ENCODE data around the gene SEC14L2. TPM values are rescaled to one million over a fixed set of nuclear protein-coding genes. Genes with fewer than 3 reads are reported as not detected.
A peak's percentile ranks its signal among the peaks of the same experiment; 100 is the strongest.
"Not testable (repeated sequence)": the region's sequence is repeated elsewhere in the genome, so short reads cannot be mapped to it uniquely, and the experiment has no call there.

Gene SEC14L2
- total RNA-seq, 2 donors from 2014 or later = 11.3 to 52.8 TPM

- Mint-ChIP-seq H3K36me3 (ENCODE audit: low read depth) (no peaks in the 10 kb centered on the region), H3K9me3 (no peaks in the 10 kb centered on the region), H3K27ac (no peak overlapping the region), H3K27me3 (peaks cover 5% of the 10 kb centered on the region), H3K4me1 (no peaks in the 10 kb centered on the region), H3K4me3 (no peak overlapping the region)
- ATAC-seq (replicated peaks) = peak; percentile 59
These were observed 62.6 kb downstream of the SEC14L2 start for GRCh38 chr22:30459181-30460052.

GRCh38 chr22:30460147-30460546 lies 63.3 kb downstream of the SEC14L2 start:
- no peak overlapping the region for H3K4me3 Mint-ChIP-seq
- no peak overlapping the region for H3K27ac Mint-ChIP-seq
- no peaks in the 10 kb centered on the region for H3K4me1 Mint-ChIP-seq
- peaks cover 4% of the 10 kb centered on the region for H3K9me3 Mint-ChIP-seq
- ATAC-seq (replicated peaks) = no peak
- peaks cover 11% of the 10 kb centered on the region for H3K27me3 Mint-ChIP-seq
- no peaks in the 10 kb centered on the region for H3K36me3 Mint-ChIP-seq (ENCODE audit: low read depth)

GRCh38 chr22:30460555-30460954 lies 63.7 kb downstream of the SEC14L2 start:
- peaks cover 15% of the 10 kb centered on the region for H3K27me3 Mint-ChIP-seq
- H3K9me3 Mint-ChIP-seq; ATAC-seq (replicated peaks); H3K36me3 Mint-ChIP-seq (ENCODE audit: low read depth); H3K27ac Mint-ChIP-seq; H3K4me1 Mint-ChIP-seq; H3K4me3 Mint-ChIP-seq: not testable (repeated sequence)

- H3K27me3 Mint-ChIP-seq = peaks cover 35% of the 10 kb centered on the region
- no peak for ATAC-seq (replicated peaks)
- H3K36me3 Mint-ChIP-seq (ENCODE audit: low read depth) = no peaks in the 10 kb centered on the region
- H3K27ac Mint-ChIP-seq = no peak overlapping the region
- peaks cover 5% of the 10 kb centered on the region for H3K4me1 Mint-ChIP-seq
- H3K4me3 Mint-ChIP-seq = no peak overlapping the region
- H3K9me3 Mint-ChIP-seq = peaks cover 10% of the 10 kb centered on the region
These were observed 72.3 kb downstream of the SEC14L2 start for GRCh38 chr22:30469165-30469564.

GRCh38 chr22:30470655-30471054 lies 73.8 kb downstream of the SEC14L2 start:
- ATAC-seq (replicated peaks) = no peak
- Mint-ChIP-seq H3K9me3 (peaks cover 3% of the 10 kb centered on the region), H3K36me3 (ENCODE audit: low read depth) (no peaks in the 10 kb centered on the region), H3K4me3 (no peak overlapping the region), H3K27ac (no peak overlapping the region), H3K4me1 (peaks cover 5% of the 10 kb centered on the region), H3K27me3 (peaks cover 27% of the 10 kb centered on the region)

GRCh38 chr22:30471616-30472318 lies 74.9 kb downstream of the SEC14L2 start, which contains the start of gene SEC14L3:
SEC14L3 (minus strand) TSS chr22:30472017; CDS start chr22:30471958, 59 bp downstream.
- peaks cover 22% of the 10 kb centered on the region for H3K27me3 Mint-ChIP-seq
- H3K9me3 Mint-ChIP-seq = no peaks in the 10 kb centered on the region
- H3K4me1 Mint-ChIP-seq = peaks cover 5% of the 10 kb centered on the region
- peak within 1 kb of the TSS; percentile 25 for H3K27ac Mint-ChIP-seq
- H3K36me3 Mint-ChIP-seq (ENCODE audit: low read depth) = no peaks in the 10 kb centered on the region
- ATAC-seq (replicated peaks) = no peak
- H3K4me3 Mint-ChIP-seq = no peak within 1 kb of the TSS

- peaks cover 5% of the 10 kb centered on the region for H3K4me1 Mint-ChIP-seq
- H3K9me3 Mint-ChIP-seq = no peaks in the 10 kb centered on the region
- H3K27me3 Mint-ChIP-seq = peaks cover 14% of the 10 kb centered on the region
- no peaks in the 10 kb centered on the region for H3K36me3 Mint-ChIP-seq (ENCODE audit: low read depth)
- no peak overlapping the region for H3K4me3 Mint-ChIP-seq
- no peak for ATAC-seq (replicated peaks)
- H3K27ac Mint-ChIP-seq = peak overlapping the region; percentile 25
These were observed 76.3 kb downstream of the SEC14L2 start for GRCh38 chr22:30472994-30473720.

GRCh38 chr22:30474121-30474520 lies 77.3 kb downstream of the SEC14L2 start:
- Mint-ChIP-seq H3K27me3 (peaks cover 14% of the 10 kb centered on the region), H3K4me3 (no peak overlapping the region), H3K27ac (peak overlapping the region; percentile 2), H3K36me3 (ENCODE audit: low read depth) (no peaks in the 10 kb centered on the region), H3K4me1 (peaks cover 5% of the 10 kb centered on the region), H3K9me3 (no peaks in the 10 kb centered on the region)
- no peak for ATAC-seq (replicated peaks)

Other genes starting within 250 kb of the SEC14L2 start
- 100 to 1,000 TPM; 175 to 300 TPM for gene LIF, start 150.3 kb upstream of the SEC14L2 start, total RNA-seq
- gene OSM, start 130.2 kb upstream of the SEC14L2 start, total RNA-seq = 10 to 100 TPM; 41.1 to 88.6 TPM
- gene CASTOR1, start 107.5 kb upstream of the SEC14L2 start, total RNA-seq = 1 to 10 TPM; 4.6 to 4.8 TPM
- gene TBC1D10A, start 70.1 kb upstream of the SEC14L2 start, total RNA-seq = 10 to 100 TPM; 26.9 to 41.2 TPM
- 100 to 1,000 TPM; 275 to 294 TPM for gene SF3A1, start 40.1 kb upstream of the SEC14L2 start, total RNA-seq
- 1 to 10 TPM in 1 of 2 donors, under 1 TPM in 1; 0.50 to 2.5 TPM for gene CCDC157, start 40.0 kb upstream of the SEC14L2 start, total RNA-seq
- gene RNF215, start 9.6 kb upstream of the SEC14L2 start, total RNA-seq = 10 to 100 TPM; 10.7 to 18.4 TPM
- gene MTFP1, start 28.8 kb downstream of the SEC14L2 start, total RNA-seq = 10 to 100 TPM; 42.4 to 51.3 TPM
- gene SEC14L3, start 75.0 kb downstream of the SEC14L2 start, total RNA-seq = not detected
- gene SEC14L4, start 108.7 kb downstream of the SEC14L2 start, total RNA-seq = not detected
- not detected for gene SEC14L6, start 149.7 kb downstream of the SEC14L2 start, total RNA-seq
- 1 to 10 TPM in 1 of 2 donors, not detected in 1; 1.3 TPM for gene GAL3ST1, start 177.6 kb downstream of the SEC14L2 start, total RNA-seq
- gene PES1, start 194.9 kb downstream of the SEC14L2 start, total RNA-seq = 100 to 1,000 TPM in 1 of 2 donors, 10 to 100 TPM in 1; 63.6 to 124 TPM
- gene TCN2, start 210.2 kb downstream of the SEC14L2 start, total RNA-seq = 1 to 10 TPM in 1 of 2 donors, under 1 TPM in 1; 0.58 to 1.6 TPM
- gene SLC35E4, start 238.8 kb downstream of the SEC14L2 start, total RNA-seq = 10 to 100 TPM in 1 of 2 donors, 1 to 10 TPM in 1; 5.8 to 16.1 TPM

All from activated T-helper 17 cell treated with anti-CD3 and anti-CD28 coated beads, Interleukin-2, amount 50 U/mL, for 72 hours (primary cell).